HG02840 (cell line): ENCODE measurements around the gene WSCD1.

Source experiments
- ATAC-seq: cut with Tn5 transposase; IDR thresholded peaks from one replicate; pipeline ENCODE4 v1.9.1; 2021; ENCODE audit warnings: mild to moderate bottlenecking, moderate library complexity, moderate number of reproducible peaks; ENCODE audit not compliant: unreplicated experiment, low FRiP score

Gene WSCD1

GRCh38 chr17:6069539-6070429 is at the start of gene WSCD1:
TSS of gene WSCD1 (plus strand) at chr17:6070379. CDS start at chr17:6080659, 10,280 bp downstream.
- ATAC-seq = no peak

- ATAC-seq = no peak
These were observed 49.2 kb upstream of the WSCD1 start for GRCh38 chr17:6021011-6021400.

GRCh38 chr17:6021627-6022026 is 48.6 kb upstream of the WSCD1 start:
- no peak for ATAC-seq

GRCh38 chr17:6023036-6023831 is 46.9 kb upstream of the WSCD1 start:
- no peak for ATAC-seq

GRCh38 chr17:6024576-6024975 is 45.6 kb upstream of the WSCD1 start:
- no peak for ATAC-seq

GRCh38 chr17:6027342-6028024 is 42.7 kb upstream of the WSCD1 start:
- no peak for ATAC-seq

GRCh38 chr17:6028294-6028693 is 41.9 kb upstream of the WSCD1 start:
- no peak for ATAC-seq

GRCh38 chr17:6035801-6036394 is 34.3 kb upstream of the WSCD1 start:
- no peak for ATAC-seq

GRCh38 chr17:6040504-6040903 is 29.7 kb upstream of the WSCD1 start:
- no peak for ATAC-seq

GRCh38 chr17:6041246-6041645 is 28.9 kb upstream of the WSCD1 start:
- no peak for ATAC-seq

GRCh38 chr17:6043405-6043804 is 26.8 kb upstream of the WSCD1 start:
- no peak for ATAC-seq

GRCh38 chr17:6044261-6044660 is 25.9 kb upstream of the WSCD1 start:
- ATAC-seq = no peak

- ATAC-seq = no peak
These were observed 24.4 kb upstream of the WSCD1 start for GRCh38 chr17:6045621-6046357.

- ATAC-seq = no peak
These were observed 23.7 kb upstream of the WSCD1 start for GRCh38 chr17:6046431-6046830.

- no peak for ATAC-seq
These were observed 23.2 kb upstream of the WSCD1 start for GRCh38 chr17:6046931-6047330.

- ATAC-seq = no peak
These were observed 22.2 kb upstream of the WSCD1 start for GRCh38 chr17:6047966-6048365.

GRCh38 chr17:6048486-6048885 is 21.7 kb upstream of the WSCD1 start:
- ATAC-seq = no peak

GRCh38 chr17:6052926-6053325 is 17.3 kb upstream of the WSCD1 start:
- no peak for ATAC-seq

- ATAC-seq = no peak
These were observed 15.8 kb upstream of the WSCD1 start for GRCh38 chr17:6054372-6054771.

GRCh38 chr17:6056104-6056503 is 14.1 kb upstream of the WSCD1 start:
- no peak for ATAC-seq
